ENCODE data around the gene ANKRD17. TPM values are rescaled to one million over a fixed set of nuclear protein-coding genes. Genes with fewer than 3 reads are reported as not detected.
"Not testable (repeated sequence)": the region's sequence is repeated elsewhere in the genome, so short reads cannot be mapped to it uniquely, and the experiment has no call there.

ANKRD17 gene
- polyA plus RNA-seq (ENCODE audit: insufficient read length in 4 of 4): 10 to 100 TPM; 56.0 to 82.0 (median 78.5) TPM

GRCh38 chr4:73258686-73259570, at the start of gene ANKRD17:
ANKRD17 (minus strand) TSS chr4:73258798; CDS start chr4:73258668, 130 bp downstream.
- DNase-seq (ENCODE audit: low read depth in 4 of 4, low spot score in 2 of 4): peak; percentile 90 to 94 (median 92)

GRCh38 chr4:73308286-73308685, 49.7 kb upstream of the ANKRD17 start:
- DNase-seq (ENCODE audit: low read depth in 4 of 4, low spot score in 2 of 4): no peak

- DNase-seq (ENCODE audit: low read depth in 4 of 4, low spot score in 2 of 4): no peak
These were observed 45.1 kb upstream of the ANKRD17 start for GRCh38 chr4:73303711-73304110.

- DNase-seq (ENCODE audit: low read depth in 4 of 4, low spot score in 2 of 4): no peak
These were observed 41.1 kb upstream of the ANKRD17 start for GRCh38 chr4:73299548-73300280.

- DNase-seq (ENCODE audit: low read depth in 4 of 4, low spot score in 2 of 4): not testable (repeated sequence)
These were observed 34.1 kb upstream of the ANKRD17 start for GRCh38 chr4:73292661-73293060.

GRCh38 chr4:73281982-73282381, 23.4 kb upstream of the ANKRD17 start:
- no peak for DNase-seq (ENCODE audit: low read depth in 4 of 4, low spot score in 2 of 4)

GRCh38 chr4:73281396-73281795, 22.8 kb upstream of the ANKRD17 start:
- no peak for DNase-seq (ENCODE audit: low read depth in 4 of 4, low spot score in 2 of 4)

GRCh38 chr4:73277201-73277600, 18.6 kb upstream of the ANKRD17 start:
- DNase-seq (ENCODE audit: low read depth in 4 of 4, low spot score in 2 of 4): no peak

GRCh38 chr4:73275318-73275654, 16.7 kb upstream of the ANKRD17 start:
- no peak for DNase-seq (ENCODE audit: low read depth in 4 of 4, low spot score in 2 of 4)

GRCh38 chr4:73272816-73273215, 14.2 kb upstream of the ANKRD17 start:
- no peak for DNase-seq (ENCODE audit: low read depth in 4 of 4, low spot score in 2 of 4)

- DNase-seq (ENCODE audit: low read depth in 4 of 4, low spot score in 2 of 4): no peak
These were observed 8.5 kb upstream of the ANKRD17 start for GRCh38 chr4:73267050-73267449.

GRCh38 chr4:73259571-73260090, 1.0 kb upstream of the ANKRD17 start:
- DNase-seq (ENCODE audit: low read depth in 4 of 4, low spot score in 2 of 4): peak in 1 of 4 donors; percentile 73

- DNase-seq (ENCODE audit: low read depth in 4 of 4, low spot score in 2 of 4): peak in 1 of 4 donors; percentile 27
These were observed 237 bp downstream of the ANKRD17 start for GRCh38 chr4:73258436-73258685.

- DNase-seq (ENCODE audit: low read depth in 4 of 4, low spot score in 2 of 4): peak in 3 of 4 donors; percentile 54 to 58 (median 55)
These were observed 755 bp downstream of the ANKRD17 start for GRCh38 chr4:73257651-73258435.

- peak in 3 of 4 donors; percentile 50 to 77 (median 72) for DNase-seq (ENCODE audit: low read depth in 4 of 4, low spot score in 2 of 4)
These were observed 1.4 kb downstream of the ANKRD17 start for GRCh38 chr4:73257234-73257633.

- DNase-seq (ENCODE audit: low read depth in 4 of 4, low spot score in 2 of 4): not testable (repeated sequence)
These were observed 2.8 kb downstream of the ANKRD17 start for GRCh38 chr4:73255847-73256246.

- no peak for DNase-seq (ENCODE audit: low read depth in 4 of 4, low spot score in 2 of 4)
These were observed 6.6 kb downstream of the ANKRD17 start for GRCh38 chr4:73252001-73252400.

GRCh38 chr4:73251384-73251783, 7.2 kb downstream of the ANKRD17 start:
- no peak for DNase-seq (ENCODE audit: low read depth in 4 of 4, low spot score in 2 of 4)

- no peak for DNase-seq (ENCODE audit: low read depth in 4 of 4, low spot score in 2 of 4)
These were observed 8.0 kb downstream of the ANKRD17 start for GRCh38 chr4:73250642-73251041.

GRCh38 chr4:73248821-73249220, 9.8 kb downstream of the ANKRD17 start:
- no peak for DNase-seq (ENCODE audit: low read depth in 4 of 4, low spot score in 2 of 4)

GRCh38 chr4:73248416-73248815, 10.2 kb downstream of the ANKRD17 start:
- no peak for DNase-seq (ENCODE audit: low read depth in 4 of 4, low spot score in 2 of 4)

All from left renal cortex interstitium (tissue), 4 donors.